GM18505 (cell line): ENCODE data around the gene KCNE3.
"Not testable (repeated sequence)": the region's sequence is repeated elsewhere in the genome, so short reads cannot be mapped to it uniquely, and the experiment has no call there.

Source experiments
- ATAC-seq: cut with Tn5 transposase; IDR thresholded peaks from one replicate; pipeline ENCODE4 v1.9.1; 2021; ENCODE audit not compliant: unreplicated experiment
- POLR2A ChIP-seq: IDR thresholded peaks from 4 replicates; pipeline ENCODE4 v1.6.1; 2011; ENCODE audit warnings: borderline replicate concordance; ENCODE audit not compliant: insufficient read depth, insufficient read length; ENCODE audit errors: extremely low read depth

Gene KCNE3

DNA sequence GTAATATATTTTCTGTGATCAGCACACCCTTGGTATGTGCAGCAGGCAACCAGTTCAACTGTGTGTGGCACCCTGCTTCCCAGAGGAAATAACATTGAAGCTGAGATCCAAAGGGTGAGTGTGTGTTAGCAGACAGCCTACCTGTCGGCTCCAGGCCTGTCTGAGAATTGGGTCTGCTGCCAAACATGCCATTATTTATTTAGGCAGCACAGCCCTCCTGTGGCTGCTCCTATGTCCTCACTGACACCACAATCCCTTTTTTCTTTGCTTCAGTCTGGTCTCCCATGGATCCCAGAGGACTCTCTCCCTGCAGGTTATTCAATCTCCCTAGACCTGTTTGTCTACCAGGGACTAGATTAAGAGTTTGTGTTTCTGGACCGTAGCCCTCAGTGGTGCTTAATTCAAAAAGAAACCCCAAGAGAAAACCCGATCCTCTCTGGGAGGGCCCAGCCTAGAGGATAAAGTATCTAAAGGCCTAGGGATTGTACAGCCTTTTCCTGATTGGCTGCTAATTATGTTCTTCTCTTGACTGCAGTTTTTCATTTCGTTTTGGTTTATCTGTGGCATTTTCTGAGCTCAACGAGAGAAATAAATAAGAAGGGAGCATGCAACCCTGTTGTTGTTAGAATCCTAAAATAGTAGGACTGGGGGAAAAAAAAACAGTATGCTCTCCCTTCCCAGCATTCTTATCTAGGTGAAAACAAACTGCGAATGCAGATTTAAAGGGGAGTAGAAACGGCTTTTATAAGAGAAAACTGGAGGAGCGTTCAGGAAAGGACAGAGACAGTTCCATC is 24.1 kb downstream of the KCNE3 start:
- no peak for TF ChIP-seq POLR2A
- no peak for ATAC-seq

DNA sequence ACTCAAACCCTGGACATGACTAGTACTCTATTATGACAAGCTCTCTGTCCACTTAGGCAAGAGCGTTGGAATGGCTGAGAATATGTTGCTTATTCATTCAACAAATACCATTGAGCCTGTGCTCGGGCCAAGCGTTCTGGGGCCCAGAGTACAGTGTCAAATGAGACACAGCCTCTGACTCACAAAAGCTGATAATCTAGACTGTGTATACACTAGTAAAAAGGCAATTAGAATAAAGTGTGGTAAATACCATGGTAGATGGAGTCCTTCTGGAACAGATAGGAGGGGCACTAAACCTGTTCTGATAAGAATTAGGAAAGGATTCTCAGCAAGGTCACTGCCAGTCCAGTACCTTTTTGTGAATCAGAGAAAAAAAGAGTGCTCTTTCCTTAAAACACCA is 24.7 kb downstream of the KCNE3 start:
- ATAC-seq: no peak

DNA sequence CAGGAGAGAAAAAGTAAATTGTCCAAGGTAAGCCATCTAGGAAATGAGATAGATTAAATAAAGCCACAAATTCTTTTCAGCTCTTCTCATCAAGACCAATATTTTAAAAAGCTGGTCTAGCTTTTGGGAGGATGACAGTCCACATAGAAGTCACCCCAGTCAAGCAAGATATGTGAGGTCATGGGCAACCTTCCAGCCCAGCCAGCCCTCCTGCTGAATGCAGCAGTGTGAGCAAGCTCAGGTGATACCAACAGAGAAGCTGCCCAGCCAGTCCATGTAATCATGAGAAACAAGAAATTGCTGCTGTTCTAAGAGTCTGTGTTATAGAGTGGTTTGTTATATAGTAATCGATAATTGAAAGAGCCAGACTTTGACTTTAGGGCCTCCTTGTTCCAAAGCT is 28.7 kb downstream of the KCNE3 start:
- no peak for TF ChIP-seq POLR2A
- no peak for ATAC-seq

More for the DNA sequence above, 24.7 kb downstream of the KCNE3 start:
- no peak for TF ChIP-seq POLR2A

DNA sequence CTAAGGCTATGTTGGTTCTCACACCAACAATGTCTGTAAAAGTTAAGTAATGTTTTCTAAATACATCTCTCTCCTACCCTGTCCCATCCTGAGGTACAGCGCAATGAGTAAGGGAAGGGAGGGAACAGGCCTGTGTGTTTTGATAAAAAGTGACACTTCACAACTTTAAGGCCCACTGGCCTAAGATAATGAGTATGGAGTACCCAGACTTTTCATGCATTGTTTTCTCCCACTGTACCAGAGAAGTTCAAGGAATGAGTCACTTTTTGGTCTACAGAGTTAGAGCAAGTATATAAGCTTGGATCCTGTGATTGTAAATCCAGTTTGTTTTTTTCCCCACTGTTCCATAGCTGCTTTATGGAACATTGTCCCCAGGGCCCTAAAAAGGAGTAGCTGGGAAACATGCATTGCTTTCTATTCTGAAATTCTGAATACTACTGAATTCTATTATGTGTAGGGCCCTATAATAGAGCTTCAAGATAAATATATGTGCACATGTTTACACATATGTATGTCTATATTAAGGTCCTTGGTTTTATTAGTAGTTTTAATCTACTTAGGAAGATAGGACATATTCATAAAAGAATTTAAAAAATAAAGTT is 29.8 kb downstream of the KCNE3 start:
- TF ChIP-seq POLR2A: no peak

DNA sequence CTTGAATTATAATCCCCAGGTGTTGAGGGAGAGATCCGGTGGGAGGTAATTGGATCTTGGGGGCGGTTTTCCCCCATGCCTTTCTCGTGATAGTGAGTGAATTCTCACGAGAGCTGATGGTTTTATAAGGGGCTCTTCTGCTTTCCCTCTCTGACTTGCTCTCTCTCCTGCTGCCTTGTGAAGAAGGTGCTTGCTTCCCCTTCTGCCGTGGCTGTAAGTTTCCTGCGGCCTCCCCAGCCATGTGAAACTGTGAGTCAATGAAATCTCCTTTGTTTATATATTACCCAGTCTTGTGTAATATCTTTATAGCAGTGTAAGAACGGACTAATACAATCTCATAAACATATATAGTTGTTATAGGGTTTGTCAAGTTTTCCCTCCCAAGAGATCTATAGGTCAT is 32.8 kb downstream of the KCNE3 start:
- no peak for TF ChIP-seq POLR2A
- no peak for ATAC-seq

More for the DNA sequence above, 29.8 kb downstream of the KCNE3 start:
- no peak for ATAC-seq

DNA sequence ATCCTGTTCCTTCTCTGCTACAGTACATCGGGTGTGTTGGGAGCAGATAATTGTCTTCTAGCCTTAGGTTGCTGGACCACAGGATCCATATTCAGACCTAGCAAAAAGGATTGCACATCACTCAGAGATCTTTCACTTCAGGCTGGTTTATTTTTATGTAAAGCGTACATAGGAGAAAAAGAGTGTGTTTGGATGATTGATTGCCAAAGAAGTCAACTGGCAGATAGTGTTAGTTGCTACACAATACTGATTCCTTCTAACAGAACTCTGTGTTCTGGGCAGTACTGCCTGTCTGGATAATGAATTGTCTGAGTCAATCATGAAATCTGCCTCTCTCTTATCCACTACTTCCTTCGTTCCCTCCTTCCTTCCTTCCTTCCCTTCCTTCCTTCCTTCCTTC is 38.1 kb downstream of the KCNE3 start:
- no peak for TF ChIP-seq POLR2A
- no peak for ATAC-seq

DNA sequence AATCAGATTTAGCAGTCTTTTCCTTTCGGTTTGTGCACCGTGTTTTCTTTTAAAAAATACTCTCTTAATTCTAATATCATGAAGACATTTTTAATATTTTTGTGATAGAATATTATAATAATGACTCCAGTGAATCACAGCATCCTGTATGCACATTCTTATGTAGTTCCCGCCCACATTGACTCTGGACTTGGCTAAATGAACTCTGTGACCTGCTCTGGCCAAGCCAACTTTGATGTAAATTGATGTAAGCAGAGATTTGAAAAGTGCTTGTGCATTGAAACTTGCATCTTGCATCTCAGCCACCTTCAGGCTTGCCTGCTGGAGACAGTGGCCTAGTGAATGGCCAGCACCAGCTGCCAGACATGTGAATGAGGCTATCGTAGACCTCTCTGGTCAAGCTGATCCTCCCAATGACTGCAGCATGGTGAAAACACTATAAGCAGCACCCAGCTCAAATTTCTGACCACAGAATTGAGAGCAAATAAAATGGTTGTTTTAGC is 39.9 kb downstream of the KCNE3 start:
- no peak for ATAC-seq
- no peak for TF ChIP-seq POLR2A

DNA sequence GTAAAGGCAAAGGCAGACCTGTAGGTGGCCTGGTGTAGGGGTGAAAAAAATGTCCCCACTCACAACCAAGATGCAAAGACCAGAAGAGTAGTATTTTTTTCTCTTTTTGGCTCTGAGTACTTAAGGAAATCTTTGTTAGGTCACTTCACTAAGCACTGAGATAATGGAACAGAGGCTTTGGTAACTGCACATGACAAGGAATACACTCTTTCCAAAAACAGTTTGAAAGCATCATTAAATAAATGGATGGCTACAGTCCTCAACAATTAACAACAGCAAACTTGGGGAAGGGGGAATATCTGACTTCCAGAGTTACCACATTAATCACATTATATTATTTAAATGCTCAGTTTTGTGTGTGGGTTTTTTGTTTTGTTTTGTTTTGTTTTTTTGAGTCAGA is 42.2 kb downstream of the KCNE3 start:
- no peak for ATAC-seq
- TF ChIP-seq POLR2A: no peak

DNA sequence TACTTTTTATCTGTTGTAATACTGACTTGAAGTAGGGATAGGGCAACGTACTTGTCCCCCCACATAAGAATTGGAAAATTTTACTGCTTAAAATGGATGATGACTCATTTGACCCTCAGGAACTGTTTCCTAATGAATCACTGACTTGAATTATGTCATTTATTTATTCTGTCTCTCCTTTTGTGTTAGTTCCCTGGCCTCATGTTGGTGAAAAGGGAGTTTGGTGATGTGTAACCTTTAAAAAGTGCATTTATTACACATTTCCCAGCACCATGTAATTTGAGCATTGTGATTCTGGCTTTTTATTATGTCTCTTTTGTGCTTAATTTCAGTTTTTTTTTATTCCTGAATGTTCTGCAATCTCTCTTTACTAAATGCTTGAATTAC is 48.8 kb downstream of the KCNE3 start:
- ATAC-seq: no peak
- no peak for TF ChIP-seq POLR2A

DNA sequence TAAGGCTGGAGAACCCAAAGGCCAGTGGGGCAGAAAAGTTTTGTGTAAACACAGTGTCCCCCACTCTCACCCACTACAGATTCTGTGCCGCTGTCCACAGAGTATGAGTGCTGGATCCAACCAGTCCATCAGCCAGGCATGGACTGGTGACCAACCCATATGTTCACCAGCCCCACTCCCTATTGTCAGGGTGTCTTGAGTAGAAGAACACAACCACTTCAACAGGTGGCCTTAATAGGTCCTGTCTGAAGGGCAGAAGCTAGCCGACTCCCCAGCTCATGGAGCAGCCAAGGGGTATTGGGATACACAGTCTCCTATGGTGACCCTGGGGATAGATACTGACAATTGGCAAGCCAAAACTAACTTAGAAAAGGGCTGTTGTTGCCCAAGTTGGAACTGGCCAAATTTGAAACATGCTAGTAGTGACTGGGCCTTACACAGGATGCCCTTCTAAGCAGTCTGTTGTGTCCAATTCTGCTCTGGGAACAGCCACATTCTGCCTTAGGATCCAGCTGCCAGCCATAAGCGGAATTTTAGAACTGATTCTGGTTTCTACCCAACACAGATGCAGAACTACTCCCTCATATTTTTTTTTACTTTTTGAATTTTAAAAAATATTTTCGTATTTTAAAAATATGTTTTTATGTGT is 49.4 kb downstream of the KCNE3 start:
- TF ChIP-seq POLR2A: no peak
- ATAC-seq: no peak

DNA sequence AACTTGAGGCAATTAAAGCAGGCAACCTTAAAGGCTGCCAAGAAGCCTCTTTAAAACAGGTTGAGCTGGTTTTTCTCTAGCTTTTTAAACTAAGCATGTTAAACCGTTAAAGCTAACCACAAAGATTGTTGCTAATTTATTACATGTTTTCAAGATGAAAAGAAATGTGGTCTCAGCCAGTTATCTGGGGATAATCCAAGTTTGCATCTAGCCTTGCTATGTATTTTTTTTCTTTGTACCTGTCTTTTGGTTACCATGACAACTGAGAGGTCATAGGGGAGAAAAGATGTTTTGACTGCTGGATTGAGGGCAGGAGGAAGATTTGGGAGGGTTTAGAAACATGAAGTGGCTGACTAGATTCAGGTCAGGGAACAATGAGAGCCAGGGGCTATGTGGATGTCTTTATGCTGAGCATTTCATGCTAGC is 50.0 kb downstream of the KCNE3 start:
- ATAC-seq: no peak
- no peak for TF ChIP-seq POLR2A

DNA sequence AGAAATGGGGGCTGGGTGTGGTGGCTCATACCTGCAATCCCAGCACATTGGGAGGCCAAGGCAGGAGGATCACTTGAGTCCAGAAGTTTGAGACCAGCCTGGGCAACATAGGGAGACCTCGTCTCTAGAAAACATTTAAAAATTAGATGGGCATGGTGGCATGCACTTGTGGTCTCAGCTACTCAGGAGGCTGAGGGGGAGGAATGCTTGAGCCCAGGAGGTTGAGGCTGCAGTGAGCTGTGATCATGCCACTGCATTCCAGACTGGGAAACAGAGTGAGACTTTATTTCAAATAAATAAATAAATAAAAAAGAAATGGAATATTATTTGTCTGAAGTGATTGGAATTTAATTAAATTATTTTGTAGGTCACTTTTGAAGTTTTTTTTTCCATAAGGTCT is 50.4 kb downstream of the KCNE3 start:
- ATAC-seq: not testable (repeated sequence)

DNA sequence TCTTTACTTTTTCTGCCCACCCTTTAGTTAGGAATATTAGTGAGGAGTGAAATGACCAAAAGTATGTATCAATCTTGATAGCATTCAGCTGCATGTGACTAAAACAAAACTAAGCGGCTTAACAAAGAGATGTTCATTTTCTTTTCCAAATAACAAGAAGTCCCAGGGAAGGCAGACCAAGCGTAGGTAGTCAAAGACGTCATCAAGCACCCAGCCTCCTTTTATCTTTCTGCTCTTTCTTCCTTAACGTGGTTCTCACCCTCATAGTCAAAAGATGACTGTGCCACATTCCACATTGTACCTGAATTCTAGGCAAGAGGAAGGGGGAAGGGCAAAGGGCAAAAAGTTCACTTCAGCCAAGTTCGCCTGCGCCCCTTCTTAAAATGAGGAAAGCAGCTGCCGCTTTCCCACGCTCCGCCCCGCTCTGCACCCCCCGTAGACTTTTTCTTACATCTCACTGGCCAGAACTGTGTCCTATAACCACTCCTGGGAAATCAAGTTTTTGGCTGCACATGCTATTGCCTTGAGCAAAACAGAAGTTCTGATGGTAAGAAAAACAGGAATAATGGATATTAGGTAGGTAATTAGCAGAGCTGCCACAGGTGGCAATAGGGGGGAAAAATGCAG is 54.5 kb downstream of the KCNE3 start:
- TF ChIP-seq POLR2A: no peak
- ATAC-seq: no peak

DNA sequence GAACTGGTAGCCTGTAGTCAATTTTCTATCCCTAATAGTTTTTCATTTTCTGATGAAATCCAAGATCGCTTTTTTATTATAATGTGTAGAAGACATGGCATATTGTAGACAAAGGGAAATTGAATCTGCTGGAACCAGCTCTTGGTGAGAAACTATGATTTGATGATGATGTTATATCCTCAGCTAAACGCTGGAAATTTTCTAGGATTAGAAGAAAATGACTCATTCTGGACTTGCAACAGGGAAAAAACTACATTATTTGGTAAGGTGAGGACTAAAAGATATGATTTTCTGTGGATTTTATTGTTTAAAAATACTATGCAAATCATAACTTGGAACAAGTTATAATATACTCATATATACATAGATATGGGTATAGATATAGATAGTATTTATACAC is 55.0 kb downstream of the KCNE3 start:
- ATAC-seq: no peak
- TF ChIP-seq POLR2A: no peak

DNA sequence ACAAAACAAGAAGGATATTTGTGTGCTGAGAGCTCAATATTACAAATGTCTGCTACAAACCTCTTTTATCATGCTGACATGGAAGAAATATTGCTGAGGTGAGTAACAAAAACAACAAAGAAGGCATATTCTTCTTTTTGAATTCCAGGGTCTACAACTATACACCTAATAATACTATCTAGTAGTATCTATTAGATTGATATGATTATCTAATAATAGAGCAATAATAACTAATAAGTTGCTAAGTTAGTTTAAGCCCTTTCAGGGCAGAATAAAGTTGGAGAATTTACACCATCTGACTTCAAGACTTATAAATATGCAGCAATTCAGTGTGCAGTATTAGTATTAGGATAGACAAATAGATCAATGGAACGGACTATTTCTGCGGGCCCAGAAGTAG is 57.7 kb downstream of the KCNE3 start:
- no peak for ATAC-seq
- TF ChIP-seq POLR2A: no peak
